HEK293T (cell line): ENCODE results near the gene LSM14A.

Source experiments
- BHLHE40 ChIP-seq: fragments of 450-650 bp; IDR thresholded peaks from 2 replicates; pipeline ENCODE4 v1.6.1; 2016; ENCODE audit warnings: mild to moderate bottlenecking, moderate library complexity, borderline replicate concordance
- CTBP1 ChIP-seq: fragments of 450-650 bp; IDR thresholded peaks from 2 replicates; pipeline ENCODE4 v1.6.1; 2016; ENCODE audit warnings: borderline replicate concordance
- FOXA1 ChIP-seq: fragments of 450-650 bp; IDR thresholded peaks from 2 replicates; pipeline ENCODE4 v1.6.1; 2016; ENCODE audit warnings: mild to moderate bottlenecking
- TARDBP ChIP-seq: fragments of 450-650 bp; IDR thresholded peaks from 2 replicates; pipeline ENCODE4 v1.6.1; 2016

DNA sequence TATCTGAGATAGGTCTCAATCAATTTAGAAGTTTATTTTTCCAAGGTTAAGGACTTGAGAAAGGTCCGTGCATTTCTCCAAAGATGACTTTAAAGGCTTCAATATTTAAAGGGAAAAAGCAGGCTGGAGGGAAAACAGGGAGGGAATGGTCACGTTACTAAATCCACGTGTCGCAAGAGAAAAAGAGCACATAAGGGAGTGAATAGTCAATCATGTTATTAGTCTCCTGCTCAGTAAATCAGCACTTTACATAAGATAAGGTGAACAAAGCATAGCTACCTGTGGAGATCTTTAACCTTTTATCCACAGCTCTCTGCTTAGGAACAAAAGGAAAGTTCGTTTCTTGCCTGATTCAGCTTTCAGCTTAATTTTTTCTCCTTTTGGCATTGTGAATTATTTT is 31.3 kb upstream of the LSM14A start:
- TF ChIP-seq FOXA1 (no peak), TARDBP (no peak), BHLHE40 (no peak), CTBP1 (no peak)
